ENCODE data around the gene NINL.

Gene NINL

DNA sequence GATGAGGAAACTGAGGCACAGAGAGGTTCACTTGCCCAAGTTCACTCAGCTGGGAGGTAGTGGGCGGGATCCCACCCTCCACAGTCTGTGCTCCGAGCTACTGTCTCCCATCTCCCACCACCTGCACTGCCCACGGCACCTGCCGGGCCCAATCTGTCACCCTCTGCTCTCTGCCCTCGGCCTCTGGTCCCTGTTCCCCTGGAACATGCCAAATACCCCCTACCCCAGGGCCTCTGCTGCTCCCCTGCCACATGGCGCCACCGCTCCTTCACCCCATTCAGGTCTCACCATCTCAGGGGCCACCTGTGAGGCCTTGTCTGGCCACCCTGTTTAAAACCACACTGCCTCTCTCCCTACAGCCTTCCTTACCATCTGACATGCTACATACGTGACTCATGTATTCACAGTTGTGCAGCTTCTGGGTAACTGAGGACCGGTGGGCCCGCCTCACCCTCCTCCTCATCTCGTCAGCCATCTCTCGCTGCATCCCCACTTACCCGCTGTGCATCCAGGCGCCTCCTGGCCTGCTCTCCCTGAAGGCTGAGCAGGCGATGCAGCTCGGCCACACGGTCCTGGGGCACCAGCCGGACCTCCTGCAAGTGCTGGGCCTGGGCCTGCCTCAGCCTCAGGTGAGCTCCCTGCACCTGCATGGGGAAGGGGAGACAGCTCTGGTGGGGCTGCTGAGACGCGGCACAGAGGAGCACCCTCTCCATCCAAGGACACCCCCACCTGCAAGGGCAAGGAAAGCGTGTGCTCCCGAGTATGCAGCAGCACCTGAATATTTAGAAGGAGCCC is 127.2 kb downstream of the NINL start:
- DNase-seq (ENCODE audit: low read depth, low spot score) = no peak
- H3K9me3 ChIP-seq (ENCODE audit: insufficient read depth, low read length) = no peaks in the 10 kb centered on the region
- no peaks in the 10 kb centered on the region for H3K27me3 ChIP-seq (ENCODE audit: insufficient read depth, insufficient read length)
- H3K36me3 ChIP-seq (ENCODE audit: insufficient read depth, insufficient read length, low read length) = peaks cover 64% of the 10 kb centered on the region
- H3K9ac ChIP-seq (ENCODE audit: insufficient read length, low read depth) = no peak overlapping the region
- H3K4me3 ChIP-seq (ENCODE audit: insufficient read length, low read depth) = no peak overlapping the region
- no peaks in the 10 kb centered on the region for H3K4me1 ChIP-seq (ENCODE audit: insufficient read depth, insufficient read length)
- TF ChIP-seq ZNF274 (IDR thresholded peaks at IDR 0.05; ENCODE audit: low read depth, low read length) = no peak
- no peak for TF ChIP-seq SUZ12 (IDR thresholded peaks at IDR 0.05; ENCODE audit: extremely low read depth, insufficient read depth, insufficient read length)
- TF ChIP-seq YY1 (IDR thresholded peaks at IDR 0.05; ENCODE audit: insufficient read depth, insufficient read length) = no peak

DNA sequence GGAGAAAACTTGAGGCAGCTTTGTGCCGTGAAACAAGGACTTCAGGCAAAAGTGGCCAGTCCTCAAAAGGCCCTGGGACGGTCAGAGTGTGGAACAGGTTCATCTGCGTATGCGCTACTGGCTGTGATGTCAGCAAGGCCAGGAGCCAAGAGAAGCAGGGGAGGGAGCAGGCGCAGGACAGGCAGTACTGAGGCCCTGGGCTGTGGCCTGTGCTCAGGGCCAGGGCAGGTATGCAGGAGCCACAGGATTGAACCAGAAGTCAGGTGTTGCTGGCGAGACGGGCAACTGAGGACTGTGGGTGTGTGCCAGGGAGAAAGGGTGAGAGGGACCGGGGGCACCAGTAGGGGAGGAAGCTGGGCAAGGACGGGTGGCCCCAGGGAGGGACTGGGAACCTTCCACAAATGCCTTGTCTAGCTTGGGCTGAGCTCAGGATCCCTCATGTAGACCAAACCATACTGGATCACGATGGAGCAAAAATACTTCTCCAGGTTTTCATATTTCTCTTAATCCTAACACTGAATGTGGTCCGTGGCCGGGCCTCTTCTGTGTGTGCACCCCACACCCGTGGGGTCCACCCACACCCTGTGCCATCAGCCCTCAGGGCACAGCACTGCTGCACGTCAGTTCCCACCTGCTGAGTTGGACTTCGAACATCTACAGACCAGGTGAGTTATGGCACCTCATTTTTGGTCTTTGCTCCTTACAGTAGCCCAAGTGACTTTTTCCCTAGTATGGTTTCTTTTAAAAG is 131.0 kb downstream of the NINL start:
- Histone ChIP-seq H3K4me3 (ENCODE audit: insufficient read length, low read depth) (no peak overlapping the region), H3K4me1 (ENCODE audit: insufficient read depth, insufficient read length) (no peaks in the 10 kb centered on the region), H3K9ac (ENCODE audit: insufficient read length, low read depth) (no peak overlapping the region), H3K36me3 (ENCODE audit: insufficient read depth, insufficient read length, low read length) (peaks cover 50% of the 10 kb centered on the region), H3K9me3 (ENCODE audit: insufficient read depth, low read length) (no peaks in the 10 kb centered on the region), H3K27me3 (ENCODE audit: insufficient read depth, insufficient read length) (no peaks in the 10 kb centered on the region)
- TF ChIP-seq ZNF274 (IDR thresholded peaks at IDR 0.05; ENCODE audit: low read depth, low read length) (no peak), YY1 (IDR thresholded peaks at IDR 0.05; ENCODE audit: insufficient read depth, insufficient read length) (no peak), SUZ12 (IDR thresholded peaks at IDR 0.05; ENCODE audit: extremely low read depth, insufficient read depth, insufficient read length) (no peak)
- no peak for DNase-seq (ENCODE audit: low read depth, low spot score)

- TF ChIP-seq YY1 (IDR thresholded peaks at IDR 0.05; ENCODE audit: insufficient read depth, insufficient read length) (no peak), ZNF274 (IDR thresholded peaks at IDR 0.05; ENCODE audit: low read depth, low read length) (no peak), SUZ12 (IDR thresholded peaks at IDR 0.05; ENCODE audit: extremely low read depth, insufficient read depth, insufficient read length) (no peak)
- Histone ChIP-seq H3K9ac (ENCODE audit: insufficient read length, low read depth) (no peak overlapping the region), H3K27me3 (ENCODE audit: insufficient read depth, insufficient read length) (no peaks in the 10 kb centered on the region), H3K4me1 (ENCODE audit: insufficient read depth, insufficient read length) (no peaks in the 10 kb centered on the region), H3K4me3 (ENCODE audit: insufficient read length, low read depth) (no peak overlapping the region), H3K9me3 (ENCODE audit: insufficient read depth, low read length) (no peaks in the 10 kb centered on the region), H3K36me3 (ENCODE audit: insufficient read depth, insufficient read length, low read length) (peaks cover 40% of the 10 kb centered on the region)
- DNase-seq (ENCODE audit: low read depth, low spot score) = no peak
Measured at GRCh38 chr20:25453035-25453810, 132.1 kb downstream of the NINL start.

DNA sequence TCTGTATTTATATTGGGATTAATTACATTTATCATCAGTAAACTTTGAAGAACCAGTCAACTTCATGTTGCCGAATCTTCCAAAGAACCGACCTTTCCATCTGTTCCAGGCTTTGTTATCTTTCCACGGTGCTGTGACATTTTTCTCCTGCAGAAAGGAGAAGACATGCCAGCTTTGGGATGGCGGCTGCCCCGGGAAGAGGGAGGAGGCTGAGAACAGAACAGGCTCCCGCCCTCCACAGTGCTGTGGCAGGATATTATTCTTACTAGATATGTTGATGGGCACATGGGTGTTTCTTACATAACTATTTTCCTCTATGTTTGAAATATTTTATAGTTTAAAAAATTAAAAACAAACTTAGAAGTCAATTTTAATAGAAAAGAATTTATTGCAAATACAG is 133.0 kb downstream of the NINL start:
- H3K4me3 ChIP-seq (ENCODE audit: insufficient read length, low read depth) = no peak overlapping the region
- H3K36me3 ChIP-seq (ENCODE audit: insufficient read depth, insufficient read length, low read length) = peaks cover 38% of the 10 kb centered on the region
- TF ChIP-seq SUZ12 (IDR thresholded peaks at IDR 0.05; ENCODE audit: extremely low read depth, insufficient read depth, insufficient read length) (no peak), ZNF274 (IDR thresholded peaks at IDR 0.05; ENCODE audit: low read depth, low read length) (no peak), YY1 (IDR thresholded peaks at IDR 0.05; ENCODE audit: insufficient read depth, insufficient read length) (no peak)
- H3K9me3 ChIP-seq (ENCODE audit: insufficient read depth, low read length) = no peaks in the 10 kb centered on the region
- no peaks in the 10 kb centered on the region for H3K27me3 ChIP-seq (ENCODE audit: insufficient read depth, insufficient read length)
- no peak overlapping the region for H3K9ac ChIP-seq (ENCODE audit: insufficient read length, low read depth)
- DNase-seq (ENCODE audit: low read depth, low spot score) = no peak
- no peaks in the 10 kb centered on the region for H3K4me1 ChIP-seq (ENCODE audit: insufficient read depth, insufficient read length)

DNA sequence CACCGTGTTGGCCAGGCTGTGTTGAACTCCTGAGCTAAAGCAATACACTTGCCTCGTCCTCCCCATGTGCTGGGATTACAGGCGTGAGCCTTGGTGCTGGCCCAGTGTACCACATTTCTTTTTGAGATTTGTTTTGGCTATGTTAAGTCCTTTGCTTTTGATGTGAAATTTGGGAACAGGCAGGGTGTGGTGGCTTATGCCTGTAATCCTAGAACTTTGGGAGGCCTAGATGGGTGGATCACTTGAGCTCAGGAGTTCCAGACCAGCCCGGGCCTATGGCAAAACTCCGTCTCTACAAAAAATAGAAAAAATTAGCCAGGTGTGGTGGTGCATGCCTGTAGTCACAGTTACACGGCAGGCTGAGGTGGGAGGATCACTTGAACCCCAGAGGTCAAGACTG is 137.7 kb downstream of the NINL start:
- DNase-seq (ENCODE audit: low read depth, low spot score) = no peak
- H3K4me1 ChIP-seq (ENCODE audit: insufficient read depth, insufficient read length) = no peaks in the 10 kb centered on the region
- no peak overlapping the region for H3K4me3 ChIP-seq (ENCODE audit: insufficient read length, low read depth)
- H3K9ac ChIP-seq (ENCODE audit: insufficient read length, low read depth) = no peak overlapping the region
- peaks cover 46% of the 10 kb centered on the region for H3K36me3 ChIP-seq (ENCODE audit: insufficient read depth, insufficient read length, low read length)
- no peaks in the 10 kb centered on the region for H3K27me3 ChIP-seq (ENCODE audit: insufficient read depth, insufficient read length)
- no peaks in the 10 kb centered on the region for H3K9me3 ChIP-seq (ENCODE audit: insufficient read depth, low read length)
- TF ChIP-seq YY1 (IDR thresholded peaks at IDR 0.05; ENCODE audit: insufficient read depth, insufficient read length) = no peak

DNA sequence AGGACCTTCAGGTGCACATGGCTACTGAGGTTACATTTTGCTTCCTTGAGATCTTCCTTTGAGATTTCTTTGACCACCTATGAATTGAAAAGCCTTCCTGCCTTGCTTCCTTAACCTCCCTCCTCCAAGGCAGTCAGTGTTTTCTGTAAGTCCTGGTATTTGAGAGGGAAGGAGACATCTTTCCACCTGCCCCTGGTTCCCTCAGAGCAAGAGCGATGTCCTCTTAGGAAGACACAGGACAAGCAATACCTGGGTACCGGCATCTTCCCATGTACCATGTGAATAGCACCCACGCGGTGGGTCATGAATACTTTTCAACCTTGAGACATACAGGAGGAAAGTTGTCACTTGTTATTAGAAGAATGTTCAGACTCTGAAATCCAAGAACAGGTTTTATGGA is 140.8 kb downstream of the NINL start:
- Histone ChIP-seq H3K4me3 (ENCODE audit: insufficient read length, low read depth) (no peak overlapping the region), H3K9ac (ENCODE audit: insufficient read length, low read depth) (no peak overlapping the region), H3K9me3 (ENCODE audit: insufficient read depth, low read length) (no peaks in the 10 kb centered on the region), H3K27me3 (ENCODE audit: insufficient read depth, insufficient read length) (no peaks in the 10 kb centered on the region), H3K36me3 (ENCODE audit: insufficient read depth, insufficient read length, low read length) (peaks cover 54% of the 10 kb centered on the region), H3K4me1 (ENCODE audit: insufficient read depth, insufficient read length) (no peaks in the 10 kb centered on the region)
- no peak for TF ChIP-seq SUZ12 (IDR thresholded peaks at IDR 0.05; ENCODE audit: extremely low read depth, insufficient read depth, insufficient read length)
- no peak for TF ChIP-seq ZNF274 (IDR thresholded peaks at IDR 0.05; ENCODE audit: low read depth, low read length)
- no peak for TF ChIP-seq YY1 (IDR thresholded peaks at IDR 0.05; ENCODE audit: insufficient read depth, insufficient read length)
- DNase-seq (ENCODE audit: low read depth, low spot score) = no peak

- Histone ChIP-seq H3K9me3 (ENCODE audit: insufficient read depth, low read length) (no peaks in the 10 kb centered on the region), H3K36me3 (ENCODE audit: insufficient read depth, insufficient read length, low read length) (peaks cover 55% of the 10 kb centered on the region), H3K4me3 (ENCODE audit: insufficient read length, low read depth) (no peak overlapping the region), H3K9ac (ENCODE audit: insufficient read length, low read depth) (no peak overlapping the region), H3K27me3 (ENCODE audit: insufficient read depth, insufficient read length) (no peaks in the 10 kb centered on the region), H3K4me1 (ENCODE audit: insufficient read depth, insufficient read length) (peaks cover 3% of the 10 kb centered on the region)
- no peak for TF ChIP-seq SUZ12 (IDR thresholded peaks at IDR 0.05; ENCODE audit: extremely low read depth, insufficient read depth, insufficient read length)
- DNase-seq (ENCODE audit: low read depth, low spot score) = no peak
Measured at GRCh38 chr20:25439328-25439727, 146.0 kb downstream of the NINL start.
